WTC11 (cell line): ENCODE measurements around the gene CCNJ. TPM values are rescaled to one million over a fixed set of nuclear protein-coding genes. Genes with fewer than 3 reads are reported as not detected.
"Not testable (repeated sequence)": the region's sequence is repeated elsewhere in the genome, so short reads cannot be mapped to it uniquely, and the experiment has no call there.

Experiments
- ATAC-seq: fragments of 200-7000 bp; cut with Tn5 transposase; 2 replicates; pipeline ENCODE4 v1.10.0; 2021; ENCODE audit warnings: mild to moderate bottlenecking, moderate library complexity
- CTCF ChIA-PET: fragments of 300-600 bp; sonication (Branson Sonifier 250); formaldehyde crosslinking; loops from one replicate; lab custom pipeline; 2021; ENCODE audit warnings: antibody characterized with exemption; lab: Charles Lee
- POLR2A ChIA-PET: fragments of 350-600 bp; sonication (Branson Sonifier 250); formaldehyde crosslinking; loops from one replicate; lab custom pipeline; 2021; ENCODE audit warnings: antibody characterized with exemption; lab: Charles Lee
- DNase-seq: peaks from one replicate; pipeline ENCODE4 v3.0.0; 2021; ENCODE audit warnings: low spot score
- H3K27ac Mint-ChIP-seq: 2 replicates; pipeline ENCODE4 v1.8.0; 2021; ENCODE audit warnings: mixed read lengths
- H3K27me3 Mint-ChIP-seq: 2 replicates; pipeline ENCODE4 v1.8.0; 2021; ENCODE audit warnings: low read depth, mild to moderate bottlenecking, moderate library complexity, mixed read lengths
- H3K36me3 Mint-ChIP-seq: 2 replicates; pipeline ENCODE4 v1.8.0; 2021; ENCODE audit warnings: mixed read lengths
- H3K4me1 Mint-ChIP-seq: 2 replicates; pipeline ENCODE4 v1.8.0; 2022; ENCODE audit warnings: mixed read lengths
- H3K4me3 Mint-ChIP-seq: 2 replicates; pipeline ENCODE4 v1.8.0; 2021; ENCODE audit warnings: mild to moderate bottlenecking, moderate library complexity, mixed read lengths
- H3K9me3 Mint-ChIP-seq: 2 replicates; pipeline ENCODE4 v1.8.0; 2021; ENCODE audit warnings: mixed read lengths
- ATF3 ChIP-seq: sonication (generic); formaldehyde crosslinking; conservative IDR thresholded peaks from 2 replicates; pipeline ENCODE4 v1.8.1; 2022; ENCODE audit warnings: mild to moderate bottlenecking, missing genetic modification reagents
- CREM ChIP-seq: sonication (generic); formaldehyde crosslinking; IDR thresholded peaks from 2 replicates; pipeline ENCODE4 v1.8.1; 2022; ENCODE audit warnings: mild to moderate bottlenecking, missing genetic modification reagents, moderate library complexity
- E2F5 ChIP-seq: sonication (generic); formaldehyde crosslinking; IDR thresholded peaks from 2 replicates; pipeline ENCODE4 v1.8.1; 2022; ENCODE audit warnings: mild to moderate bottlenecking, moderate library complexity, missing genetic modification reagents
- EMX1 ChIP-seq: fragments of 250-450 bp; sonication (Bioruptor Pico); IDR thresholded peaks from 2 replicates; pipeline ENCODE4 v1.8.0; 2021; ENCODE audit warnings: mild to moderate bottlenecking
- FOXP4 ChIP-seq: sonication (generic); formaldehyde crosslinking; IDR thresholded peaks from 2 replicates; pipeline ENCODE4 v1.8.0; 2022; ENCODE audit warnings: mild to moderate bottlenecking, missing genetic modification reagents
- GRHL2 ChIP-seq: fragments of 250-450 bp; sonication (Bioruptor Pico); IDR thresholded peaks from 2 replicates; pipeline ENCODE4 v1.8.0; 2022; ENCODE audit warnings: mild to moderate bottlenecking, moderate library complexity; ENCODE audit not compliant: insufficient replicate concordance, severe bottlenecking
- HMGA2 ChIP-seq: fragments of 250-450 bp; sonication (Bioruptor Pico); IDR thresholded peaks from 2 replicates; pipeline ENCODE4 v1.4.0; 2021; ENCODE audit warnings: mild to moderate bottlenecking, moderate library complexity
- NFYB ChIP-seq: sonication (generic); formaldehyde crosslinking; conservative IDR thresholded peaks from 2 replicates; pipeline ENCODE4 v1.8.0; 2022; ENCODE audit warnings: low read depth, missing genetic modification reagents
- NR2C2 ChIP-seq: sonication (generic); formaldehyde crosslinking; IDR thresholded peaks from 2 replicates; pipeline ENCODE4 v1.8.0; 2022; ENCODE audit warnings: mild to moderate bottlenecking, missing genetic modification reagents
- SOX15 ChIP-seq: fragments of 250-450 bp; sonication (Bioruptor Pico); IDR thresholded peaks from 2 replicates; pipeline ENCODE4 v1.9.0; 2021; ENCODE audit warnings: mild to moderate bottlenecking
- TCF7 ChIP-seq: sonication (generic); formaldehyde crosslinking; IDR thresholded peaks from 2 replicates; pipeline ENCODE4 v1.8.0; 2022; ENCODE audit warnings: mild to moderate bottlenecking, low read depth, missing genetic modification reagents, moderate library complexity
- ZNF138 ChIP-seq: sonication (generic); formaldehyde crosslinking; conservative IDR thresholded peaks from 2 replicates; pipeline ENCODE4 v1.8.1; 2022; ENCODE audit warnings: mild to moderate bottlenecking, moderate library complexity, missing genetic modification reagents
- ZNF219 ChIP-seq: sonication (generic); formaldehyde crosslinking; IDR thresholded peaks from 2 replicates; pipeline ENCODE4 v1.8.0; 2023; ENCODE audit warnings: missing genetic modification reagents, mild to moderate bottlenecking, borderline replicate concordance
- ZNF263 ChIP-seq: sonication (generic); formaldehyde crosslinking; IDR thresholded peaks from 2 replicates; pipeline ENCODE4 v1.8.1; 2022; ENCODE audit warnings: low read depth, mild to moderate bottlenecking, moderate library complexity, missing genetic modification reagents
- ZNF317 ChIP-seq: sonication (generic); formaldehyde crosslinking; IDR thresholded peaks from 2 replicates; pipeline ENCODE4 v1.8.1; 2023; ENCODE audit warnings: low read depth, mild to moderate bottlenecking, moderate library complexity, missing genetic modification reagents, borderline replicate concordance
- total RNA-seq: library from RNA; stranded (reverse); gene quantifications from 3 replicates; pipeline ENCODE4 v1.2.3, GENCODE V29; 2021
- TF ChIP-seq, protein P1 (sequence below): fragments of 250-450 bp; sonication (Bioruptor Pico); IDR thresholded peaks from 2 replicates; pipeline ENCODE4 v1.9.0; 2021; ENCODE audit warnings: moderate library complexity, mild to moderate bottlenecking, inconsistent platforms, borderline replicate concordance
- TF ChIP-seq, protein P2 (sequence below): fragments of 250-450 bp; sonication (Bioruptor Pico); conservative IDR thresholded peaks from 2 replicates; pipeline ENCODE4 v1.9.0; 2021; ENCODE audit warnings: mild to moderate bottlenecking
- TF ChIP-seq, protein P3 (sequence below): sonication (generic); formaldehyde crosslinking; IDR thresholded peaks from 2 replicates; pipeline ENCODE4 v1.8.1; 2023; ENCODE audit warnings: mild to moderate bottlenecking, missing genetic modification reagents, borderline replicate concordance
- TF ChIP-seq, protein P4 (sequence below): sonication (generic); formaldehyde crosslinking; IDR thresholded peaks from 2 replicates; pipeline ENCODE4 v1.8.0; 2023; ENCODE audit warnings: missing genetic modification reagents

The CCNJ gene
- total RNA-seq, 1 experiment from 2014 or later = 25.7 TPM

DNA sequence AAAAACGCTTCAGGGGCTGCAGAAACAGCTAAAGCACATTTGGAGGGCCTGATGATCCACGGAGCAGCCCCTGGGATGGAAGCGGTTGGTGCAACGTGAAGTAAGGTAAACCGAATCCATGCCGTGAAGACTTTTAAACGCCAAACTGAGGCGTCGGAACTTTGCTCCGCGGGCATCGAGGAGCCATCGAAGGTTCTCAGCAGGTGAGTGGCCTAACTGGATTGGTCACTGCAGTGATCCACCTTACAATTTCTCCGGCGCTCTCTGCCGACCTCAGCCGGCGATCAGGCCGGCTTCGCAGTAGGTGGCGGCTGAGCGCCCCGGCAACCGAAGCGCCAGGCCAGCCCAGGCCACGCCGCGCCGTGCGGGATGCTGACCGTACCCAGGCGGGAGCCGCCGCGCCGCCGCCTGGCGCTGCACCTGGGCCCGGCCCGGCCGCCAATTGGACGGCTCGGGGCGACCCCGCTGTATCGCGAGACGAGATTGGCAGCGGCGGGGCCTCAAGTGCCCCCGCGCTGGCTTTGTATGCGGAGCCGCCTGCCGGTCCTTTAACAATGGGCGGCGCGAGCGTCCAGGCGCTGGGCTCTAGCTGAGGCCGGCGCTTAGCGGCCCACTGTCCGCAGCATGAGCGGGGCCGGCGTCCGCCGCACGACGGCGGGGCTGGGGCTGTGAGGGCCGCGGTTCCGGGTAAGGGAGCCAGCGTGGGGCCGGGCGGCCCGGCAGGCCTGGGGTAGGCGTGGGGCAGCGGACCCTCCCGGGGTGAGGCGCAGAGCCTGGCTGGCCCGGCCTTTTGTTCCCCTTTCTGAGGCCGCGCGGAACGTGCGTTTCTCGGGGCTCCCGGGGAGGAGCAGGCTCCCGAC lies at the start of gene CCNJ (continued):
- TF ChIP-seq, protein P1, sequence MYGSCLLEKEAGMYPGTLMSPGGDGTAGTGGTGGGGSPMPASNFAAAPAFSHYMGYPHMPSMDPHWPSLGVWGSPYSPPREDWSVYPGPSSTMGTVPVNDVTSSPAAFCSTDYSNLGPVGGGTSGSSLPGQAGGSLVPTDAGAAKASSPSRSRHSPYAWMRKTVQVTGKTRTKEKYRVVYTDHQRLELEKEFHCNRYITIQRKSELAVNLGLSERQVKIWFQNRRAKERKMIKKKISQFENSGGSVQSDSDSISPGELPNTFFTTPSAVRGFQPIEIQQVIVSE (CRISPR knock-in tag) = no peak
- TF ChIP-seq ZNF138 (peak; percentile 84; the same call in 1 of the 2 replicates), TCF7 (CRISPR knock-in tag) (peak; percentile 83; the same call in 1 of the 2 replicates), CREM (CRISPR knock-in tag) (peak; percentile 85; the same call in 1 of the 2 replicates), NFYB (CRISPR knock-in tag) (peak; percentile 92), SOX15 (CRISPR knock-in tag) (no peak), ATF3 (CRISPR knock-in tag) (no peak), GRHL2 (CRISPR knock-in tag) (no peak), ZNF317 (CRISPR knock-in tag) (peak; percentile 26; the same call in 1 of the 2 replicates)
- TF ChIP-seq, protein P2, sequence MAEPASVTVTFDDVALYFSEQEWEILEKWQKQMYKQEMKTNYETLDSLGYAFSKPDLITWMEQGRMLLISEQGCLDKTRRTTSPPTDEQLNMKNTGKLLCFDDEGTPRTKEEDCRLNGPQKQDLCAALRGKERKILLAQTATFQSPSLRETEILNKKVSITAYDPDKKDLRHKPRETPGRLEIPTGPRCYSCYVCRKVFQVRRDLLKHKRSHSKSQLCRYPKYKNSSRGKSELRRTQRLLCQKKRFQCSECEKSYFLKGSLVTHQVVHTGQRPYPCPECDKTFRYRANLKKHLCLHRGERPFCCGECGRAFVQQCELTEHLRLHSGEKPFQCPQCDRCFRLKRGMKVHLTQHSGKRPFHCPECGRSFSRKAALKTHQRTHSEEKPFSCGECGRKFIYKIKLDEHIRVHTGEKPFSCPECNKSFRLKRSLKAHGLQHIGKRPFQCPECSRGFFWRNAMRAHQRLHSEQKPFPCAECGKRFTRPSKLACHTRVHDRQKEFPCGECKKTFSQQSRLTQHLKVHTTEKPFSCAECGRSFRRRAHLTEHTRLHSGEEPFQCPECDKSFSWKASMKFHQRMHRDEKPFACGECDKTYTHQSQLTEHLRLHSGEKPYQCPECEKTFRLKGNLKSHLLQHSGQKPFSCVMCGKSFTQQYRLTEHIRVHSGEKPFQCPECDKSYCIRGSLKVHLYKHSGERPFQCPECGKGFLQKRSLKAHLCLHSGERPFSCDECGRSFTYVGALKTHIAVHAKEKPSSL (CRISPR knock-in tag) = no peak
- TF ChIP-seq, protein P3, sequence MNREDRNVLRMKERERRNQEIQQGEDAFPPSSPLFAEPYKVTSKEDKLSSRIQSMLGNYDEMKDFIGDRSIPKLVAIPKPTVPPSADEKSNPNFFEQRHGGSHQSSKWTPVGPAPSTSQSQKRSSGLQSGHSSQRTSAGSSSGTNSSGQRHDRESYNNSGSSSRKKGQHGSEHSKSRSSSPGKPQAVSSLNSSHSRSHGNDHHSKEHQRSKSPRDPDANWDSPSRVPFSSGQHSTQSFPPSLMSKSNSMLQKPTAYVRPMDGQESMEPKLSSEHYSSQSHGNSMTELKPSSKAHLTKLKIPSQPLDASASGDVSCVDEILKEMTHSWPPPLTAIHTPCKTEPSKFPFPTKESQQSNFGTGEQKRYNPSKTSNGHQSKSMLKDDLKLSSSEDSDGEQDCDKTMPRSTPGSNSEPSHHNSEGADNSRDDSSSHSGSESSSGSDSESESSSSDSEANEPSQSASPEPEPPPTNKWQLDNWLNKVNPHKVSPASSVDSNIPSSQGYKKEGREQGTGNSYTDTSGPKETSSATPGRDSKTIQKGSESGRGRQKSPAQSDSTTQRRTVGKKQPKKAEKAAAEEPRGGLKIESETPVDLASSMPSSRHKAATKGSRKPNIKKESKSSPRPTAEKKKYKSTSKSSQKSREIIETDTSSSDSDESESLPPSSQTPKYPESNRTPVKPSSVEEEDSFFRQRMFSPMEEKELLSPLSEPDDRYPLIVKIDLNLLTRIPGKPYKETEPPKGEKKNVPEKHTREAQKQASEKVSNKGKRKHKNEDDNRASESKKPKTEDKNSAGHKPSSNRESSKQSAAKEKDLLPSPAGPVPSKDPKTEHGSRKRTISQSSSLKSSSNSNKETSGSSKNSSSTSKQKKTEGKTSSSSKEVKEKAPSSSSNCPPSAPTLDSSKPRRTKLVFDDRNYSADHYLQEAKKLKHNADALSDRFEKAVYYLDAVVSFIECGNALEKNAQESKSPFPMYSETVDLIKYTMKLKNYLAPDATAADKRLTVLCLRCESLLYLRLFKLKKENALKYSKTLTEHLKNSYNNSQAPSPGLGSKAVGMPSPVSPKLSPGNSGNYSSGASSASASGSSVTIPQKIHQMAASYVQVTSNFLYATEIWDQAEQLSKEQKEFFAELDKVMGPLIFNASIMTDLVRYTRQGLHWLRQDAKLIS (CRISPR knock-in tag) = peak; percentile 57; the same call in 1 of the 2 replicates
- TF ChIP-seq, protein P4, sequence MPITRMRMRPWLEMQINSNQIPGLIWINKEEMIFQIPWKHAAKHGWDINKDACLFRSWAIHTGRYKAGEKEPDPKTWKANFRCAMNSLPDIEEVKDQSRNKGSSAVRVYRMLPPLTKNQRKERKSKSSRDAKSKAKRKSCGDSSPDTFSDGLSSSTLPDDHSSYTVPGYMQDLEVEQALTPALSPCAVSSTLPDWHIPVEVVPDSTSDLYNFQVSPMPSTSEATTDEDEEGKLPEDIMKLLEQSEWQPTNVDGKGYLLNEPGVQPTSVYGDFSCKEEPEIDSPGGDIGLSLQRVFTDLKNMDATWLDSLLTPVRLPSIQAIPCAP (CRISPR knock-in tag) = peak; percentile 89; the same call in 1 of the 2 replicates

GRCh38 chr10:95994376-95994775 lies 49.0 kb upstream of the CCNJ start:
- CTCF ChIA-PET, POLR2A ChIA-PET, H3K36me3 Mint-ChIP-seq: not testable (repeated sequence)

DNA sequence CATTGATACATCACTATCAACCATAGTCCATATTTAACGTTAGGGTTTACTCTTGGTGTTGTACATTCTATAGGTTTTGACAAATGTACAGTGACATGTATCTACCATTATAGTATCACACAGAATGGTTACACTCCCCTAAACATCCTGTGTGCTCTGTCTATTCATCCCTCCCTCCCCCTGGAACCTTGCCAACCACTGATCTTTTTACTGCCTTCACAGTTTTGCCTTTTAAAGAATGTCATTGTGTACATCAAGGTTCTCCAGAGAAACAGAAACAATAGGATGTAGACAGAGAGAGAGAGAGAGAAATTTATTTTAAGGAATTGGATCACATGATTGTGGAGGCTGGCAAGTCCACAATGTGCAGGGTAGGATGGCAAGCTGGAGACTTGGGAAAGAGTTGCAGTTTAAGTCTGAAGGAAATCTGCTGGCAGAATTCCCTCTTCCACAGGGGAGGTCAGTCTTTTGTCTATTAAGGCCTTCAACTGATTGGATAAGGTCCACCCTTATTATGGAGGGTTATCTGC lies 45.1 kb upstream of the CCNJ start:
- DNase-seq (no peak), ATAC-seq (no peak)
- CTCF ChIA-PET = no interaction called here
- H3K4me1 Mint-ChIP-seq = no peaks in the 10 kb centered on the region
- POLR2A ChIA-PET = no interaction called here
- H3K27me3 Mint-ChIP-seq = no peaks in the 10 kb centered on the region
- no peak overlapping the region for H3K27ac Mint-ChIP-seq
- no peak overlapping the region for H3K4me3 Mint-ChIP-seq
- H3K36me3 Mint-ChIP-seq = no peaks in the 10 kb centered on the region
- no peaks in the 10 kb centered on the region for H3K9me3 Mint-ChIP-seq
- TF ChIP-seq FOXP4 (CRISPR knock-in tag) = no peak
- no peak for TF ChIP-seq NR2C2
- no peak for TF ChIP-seq GRHL2 (CRISPR knock-in tag)
- TF ChIP-seq ZNF263 (CRISPR knock-in tag) = no peak
- no peak for TF ChIP-seq EMX1 (CRISPR knock-in tag)
- no peak for TF ChIP-seq ZNF219 (CRISPR knock-in tag)
- TF ChIP-seq E2F5 (CRISPR knock-in tag) = no peak
- no peak for TF ChIP-seq HMGA2
- TF ChIP-seq TCF7 (CRISPR knock-in tag) = no peak

More at GRCh38 chr10:95994376-95994775, 49.0 kb upstream of the CCNJ start:
- not testable (repeated sequence) for H3K27ac Mint-ChIP-seq, H3K27me3 Mint-ChIP-seq, H3K4me1 Mint-ChIP-seq, H3K9me3 Mint-ChIP-seq, ATAC-seq, H3K4me3 Mint-ChIP-seq, DNase-seq
